GM12874 (cell line): ENCODE results near the gene RGS7.

Experiments used
- TF ChIP-seq, protein P1 (sequence below): IDR thresholded peaks from 2 replicates; pipeline ENCODE4 v1.5.1; 2011; ENCODE audit warnings: low read depth, mild to moderate bottlenecking, control low read depth, low read length, moderate library complexity; ENCODE audit not compliant: insufficient read depth

The RGS7 gene

DNA sequence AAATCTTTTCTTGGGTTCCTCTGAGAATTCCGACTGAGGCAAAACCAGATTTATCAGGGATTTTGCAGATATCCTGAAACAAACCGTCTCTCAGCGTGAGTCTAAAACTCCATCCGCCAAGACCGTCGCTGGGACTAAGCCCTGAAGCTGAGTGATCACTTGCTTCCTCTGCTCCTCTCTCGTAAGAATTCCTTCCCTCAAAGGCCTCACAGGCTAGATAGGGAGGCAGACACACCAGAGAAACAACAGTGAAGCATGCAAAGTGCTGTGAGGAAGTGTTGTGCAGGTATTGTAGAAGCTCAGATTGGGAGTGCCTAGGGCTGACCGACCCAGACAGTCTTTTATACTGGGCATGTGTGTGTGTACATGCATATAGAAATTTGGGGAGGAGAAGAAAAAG lies 119.1 kb downstream of the RGS7 start:
- TF ChIP-seq, protein P1, sequence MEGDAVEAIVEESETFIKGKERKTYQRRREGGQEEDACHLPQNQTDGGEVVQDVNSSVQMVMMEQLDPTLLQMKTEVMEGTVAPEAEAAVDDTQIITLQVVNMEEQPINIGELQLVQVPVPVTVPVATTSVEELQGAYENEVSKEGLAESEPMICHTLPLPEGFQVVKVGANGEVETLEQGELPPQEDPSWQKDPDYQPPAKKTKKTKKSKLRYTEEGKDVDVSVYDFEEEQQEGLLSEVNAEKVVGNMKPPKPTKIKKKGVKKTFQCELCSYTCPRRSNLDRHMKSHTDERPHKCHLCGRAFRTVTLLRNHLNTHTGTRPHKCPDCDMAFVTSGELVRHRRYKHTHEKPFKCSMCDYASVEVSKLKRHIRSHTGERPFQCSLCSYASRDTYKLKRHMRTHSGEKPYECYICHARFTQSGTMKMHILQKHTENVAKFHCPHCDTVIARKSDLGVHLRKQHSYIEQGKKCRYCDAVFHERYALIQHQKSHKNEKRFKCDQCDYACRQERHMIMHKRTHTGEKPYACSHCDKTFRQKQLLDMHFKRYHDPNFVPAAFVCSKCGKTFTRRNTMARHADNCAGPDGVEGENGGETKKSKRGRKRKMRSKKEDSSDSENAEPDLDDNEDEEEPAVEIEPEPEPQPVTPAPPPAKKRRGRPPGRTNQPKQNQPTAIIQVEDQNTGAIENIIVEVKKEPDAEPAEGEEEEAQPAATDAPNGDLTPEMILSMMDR: no peak

DNA sequence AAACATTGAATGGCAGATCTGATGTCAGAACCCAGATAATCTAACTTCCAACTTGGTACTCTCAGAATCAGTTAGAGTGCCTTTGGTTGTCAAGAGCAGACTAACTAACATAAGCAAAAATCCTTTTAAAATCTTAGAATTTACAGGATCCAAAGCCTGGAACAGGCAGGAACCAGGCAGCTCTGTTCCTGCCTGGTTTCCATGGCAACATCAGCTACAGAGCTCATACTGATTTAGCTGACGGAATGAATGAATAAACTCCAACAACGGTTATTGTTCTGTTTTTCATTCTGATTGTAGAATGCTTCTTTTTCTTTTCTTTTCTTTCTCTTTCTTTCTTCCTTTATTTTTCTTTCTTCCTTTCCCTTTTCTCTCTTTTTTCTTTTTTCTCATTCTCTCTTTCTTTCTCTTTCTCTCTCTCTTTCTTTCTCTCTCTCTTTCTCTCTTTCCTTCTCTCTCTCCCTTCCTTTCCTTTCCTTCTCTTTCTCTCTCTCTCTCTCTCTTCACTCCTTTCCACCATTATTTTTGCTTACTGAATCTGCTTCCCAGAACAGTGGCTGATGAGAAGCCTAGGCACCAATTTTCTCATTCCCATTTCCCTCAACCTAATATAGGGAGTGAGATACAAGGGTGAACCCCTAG lies 121.6 kb downstream of the RGS7 start:
- TF ChIP-seq, protein P1: no peak

DNA sequence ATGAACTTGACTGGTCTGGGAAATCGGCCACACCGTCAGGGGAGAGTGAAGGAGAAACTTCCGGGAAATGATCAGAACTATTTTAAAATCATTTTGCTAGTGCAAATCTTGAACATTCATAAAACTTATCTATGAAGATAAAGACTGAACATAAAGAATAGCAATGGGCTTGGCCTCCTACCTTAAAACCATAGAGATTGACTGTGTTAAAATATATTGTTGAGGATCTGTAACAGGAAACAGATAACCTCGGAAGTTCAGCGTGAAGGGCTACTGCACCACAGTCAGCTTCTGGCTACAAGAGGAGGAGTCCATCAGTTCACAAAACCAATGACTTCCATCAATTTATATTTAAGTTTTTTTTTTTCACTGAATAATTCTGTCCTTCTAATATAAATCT lies 127.3 kb downstream of the RGS7 start:
- TF ChIP-seq, protein P1: no peak

DNA sequence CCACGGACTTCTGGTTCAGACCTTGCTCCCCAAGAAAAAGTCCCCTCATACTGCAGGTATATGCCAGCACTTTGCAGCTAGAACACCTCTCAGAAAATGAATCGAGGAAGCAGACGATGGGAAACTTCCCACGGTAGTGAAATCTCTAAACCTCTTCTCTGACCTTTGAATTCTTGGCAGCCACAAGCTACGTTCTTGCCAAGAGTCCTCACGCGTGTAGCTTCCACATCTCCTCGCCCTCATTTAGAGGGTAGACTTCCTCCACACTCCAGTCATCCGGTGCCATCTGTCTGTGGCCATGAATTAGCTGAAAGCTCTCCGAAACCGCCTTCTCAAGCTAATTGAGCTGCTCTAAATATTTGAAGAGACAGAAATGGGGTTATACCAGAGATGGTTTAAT lies 127.8 kb downstream of the RGS7 start:
- TF ChIP-seq, protein P1: no peak

DNA sequence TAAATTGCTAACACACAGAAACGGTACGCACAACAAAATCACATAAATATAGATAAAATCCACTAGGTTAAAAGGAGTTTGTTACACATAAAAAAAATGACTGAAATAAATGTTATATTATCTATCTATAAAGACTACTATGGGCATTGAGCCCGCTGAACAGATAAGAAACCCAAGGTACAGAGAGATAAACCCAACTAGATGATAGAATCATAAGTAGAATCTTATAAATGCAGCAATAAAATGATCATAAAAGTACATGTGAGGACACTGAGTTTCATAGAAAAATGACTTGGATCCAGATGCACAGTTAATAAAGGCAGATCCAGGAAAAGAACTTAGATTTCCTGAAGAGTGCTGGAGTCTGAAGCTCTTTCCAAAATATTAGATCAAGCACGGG lies 128.7 kb downstream of the RGS7 start:
- TF ChIP-seq, protein P1: no peak

DNA sequence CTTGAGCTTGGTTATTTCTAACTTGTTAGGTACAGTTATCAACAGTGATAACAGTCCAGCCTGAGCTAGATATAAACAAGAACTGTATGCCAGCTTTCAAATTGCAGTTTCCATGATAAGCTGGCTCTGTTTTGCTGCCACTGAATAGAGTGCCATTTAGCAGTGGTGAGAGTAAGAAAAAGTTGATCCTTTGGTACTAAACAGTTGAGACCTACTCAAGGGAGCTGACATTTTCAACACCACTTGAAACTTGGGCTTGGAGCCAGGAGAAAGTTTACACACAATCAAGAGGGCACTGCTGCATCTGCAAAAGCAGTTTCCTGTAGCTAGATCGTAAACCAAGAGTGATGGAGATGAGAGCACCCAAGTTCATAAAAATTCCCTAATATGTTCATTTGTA lies 131.3 kb downstream of the RGS7 start:
- TF ChIP-seq, protein P1: no peak

DNA sequence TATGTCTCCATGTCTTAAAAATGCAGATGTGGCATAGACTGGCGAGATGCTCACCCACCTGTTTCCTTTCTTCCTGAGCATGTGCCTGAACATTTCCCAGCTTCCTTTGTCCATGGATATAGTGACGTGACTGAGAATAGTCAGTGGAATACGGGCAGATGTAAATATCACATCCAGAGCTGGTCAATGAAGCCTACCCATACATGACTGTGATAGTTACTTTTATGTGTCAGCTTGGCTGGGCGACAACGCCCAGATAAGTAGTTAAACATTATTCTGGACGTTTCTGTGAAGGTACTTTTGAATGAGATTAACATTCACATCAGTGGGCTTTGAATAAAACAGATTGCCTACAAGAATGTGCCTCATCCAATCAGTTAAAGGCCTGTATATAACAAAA lies 135.7 kb downstream of the RGS7 start:
- TF ChIP-seq, protein P1: no peak

DNA sequence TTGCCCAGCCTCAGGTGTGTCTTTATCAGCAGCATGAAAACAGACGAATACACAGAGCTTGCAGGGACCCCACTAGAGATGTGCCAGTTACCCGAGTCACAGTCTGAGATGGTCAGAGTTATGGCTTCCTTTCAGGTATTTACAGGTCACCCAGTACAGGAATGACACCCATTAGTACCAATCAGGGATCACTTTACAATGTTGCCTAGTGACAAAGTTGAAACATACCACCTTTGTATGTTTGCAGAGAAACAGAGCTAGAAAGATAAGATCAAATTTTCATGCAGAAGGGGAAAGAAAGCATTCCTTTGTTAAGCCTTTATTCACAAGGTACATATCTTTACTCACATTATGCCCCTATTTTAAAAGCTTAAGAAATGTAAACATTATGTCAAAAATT lies 137.6 kb downstream of the RGS7 start:
- TF ChIP-seq, protein P1: no peak
